ENCODE measurements around the gene GSE1. TPM values are rescaled to one million over a fixed set of nuclear protein-coding genes. Genes with fewer than 3 reads are reported as not detected.

Gene GSE1
- total and polyA plus RNA-seq, 2 experiments from 2014 or later = 32.4 to 135 TPM

DNA sequence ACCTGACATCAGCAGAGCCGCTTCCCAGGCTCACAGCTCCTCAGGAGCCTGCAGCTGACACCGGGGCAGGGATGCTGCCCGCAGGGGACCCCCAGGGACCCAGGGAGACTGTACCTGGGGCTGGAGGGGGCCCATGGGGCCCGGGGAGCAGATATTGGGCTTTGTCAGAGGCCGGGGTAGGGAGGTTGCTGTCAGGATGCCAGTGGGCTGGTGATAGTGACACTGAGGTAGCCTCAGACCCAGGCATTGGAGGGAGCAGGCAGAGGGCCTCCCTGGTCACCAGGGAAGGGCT is 15.1 kb downstream of the GSE1 start:
- H4K20me1 ChIP-seq (replicated peaks; ENCODE audit: insufficient read depth) = peaks cover 80% of the 10 kb centered on the region
- H3K4me3 ChIP-seq = no peak overlapping the region
- no peak overlapping the region for H3K4me3 Mint-ChIP-seq
- no peak overlapping the region for H3K27ac ChIP-seq (ENCODE audit: low read depth)
- no peaks in the 10 kb centered on the region for H3K36me3 ChIP-seq (ENCODE audit: insufficient read depth)
- H3K4me2 ChIP-seq = no peak overlapping the region
- peaks cover 16% of the 10 kb centered on the region; the same call in 1 of the 2 replicates for H3K4me1 ChIP-seq (ENCODE audit: insufficient read depth)
- H3K36me3 Mint-ChIP-seq (ENCODE audit: low read depth) = peaks cover 31% of the 10 kb centered on the region
- H3K79me2 ChIP-seq (replicated peaks; ENCODE audit: insufficient read depth) = peaks cover 100% of the 10 kb centered on the region
- TF ChIP-seq CREB1 (CRISPR knock-in tag; IDR thresholded peaks at IDR 0.05; ENCODE audit: low read depth) = no peak
- TF ChIP-seq, protein P1, sequence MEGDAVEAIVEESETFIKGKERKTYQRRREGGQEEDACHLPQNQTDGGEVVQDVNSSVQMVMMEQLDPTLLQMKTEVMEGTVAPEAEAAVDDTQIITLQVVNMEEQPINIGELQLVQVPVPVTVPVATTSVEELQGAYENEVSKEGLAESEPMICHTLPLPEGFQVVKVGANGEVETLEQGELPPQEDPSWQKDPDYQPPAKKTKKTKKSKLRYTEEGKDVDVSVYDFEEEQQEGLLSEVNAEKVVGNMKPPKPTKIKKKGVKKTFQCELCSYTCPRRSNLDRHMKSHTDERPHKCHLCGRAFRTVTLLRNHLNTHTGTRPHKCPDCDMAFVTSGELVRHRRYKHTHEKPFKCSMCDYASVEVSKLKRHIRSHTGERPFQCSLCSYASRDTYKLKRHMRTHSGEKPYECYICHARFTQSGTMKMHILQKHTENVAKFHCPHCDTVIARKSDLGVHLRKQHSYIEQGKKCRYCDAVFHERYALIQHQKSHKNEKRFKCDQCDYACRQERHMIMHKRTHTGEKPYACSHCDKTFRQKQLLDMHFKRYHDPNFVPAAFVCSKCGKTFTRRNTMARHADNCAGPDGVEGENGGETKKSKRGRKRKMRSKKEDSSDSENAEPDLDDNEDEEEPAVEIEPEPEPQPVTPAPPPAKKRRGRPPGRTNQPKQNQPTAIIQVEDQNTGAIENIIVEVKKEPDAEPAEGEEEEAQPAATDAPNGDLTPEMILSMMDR (conservative IDR thresholded peaks at IDR 0.05; ENCODE audit: low read depth in 2 of 2) = no peak
- TF ChIP-seq NANOG (IDR thresholded peaks at IDR 0.05; ENCODE audit: borderline replicate concordance) = no peak
- no peak for TF ChIP-seq POLR2AphosphoS5 (IDR thresholded peaks at IDR 0.05; ENCODE audit: low read depth)
- TF ChIP-seq EZH2 (IDR thresholded peaks at IDR 0.05; ENCODE audit: low read depth, unreplicated experiment) = no peak
- no peak for TF ChIP-seq EZH2phosphoT487 (IDR thresholded peaks at IDR 0.05; ENCODE audit: unreplicated experiment)
- TF ChIP-seq JUNB (IDR thresholded peaks at IDR 0.05; ENCODE audit: unreplicated experiment) = no peak
- TF ChIP-seq, protein P2, sequence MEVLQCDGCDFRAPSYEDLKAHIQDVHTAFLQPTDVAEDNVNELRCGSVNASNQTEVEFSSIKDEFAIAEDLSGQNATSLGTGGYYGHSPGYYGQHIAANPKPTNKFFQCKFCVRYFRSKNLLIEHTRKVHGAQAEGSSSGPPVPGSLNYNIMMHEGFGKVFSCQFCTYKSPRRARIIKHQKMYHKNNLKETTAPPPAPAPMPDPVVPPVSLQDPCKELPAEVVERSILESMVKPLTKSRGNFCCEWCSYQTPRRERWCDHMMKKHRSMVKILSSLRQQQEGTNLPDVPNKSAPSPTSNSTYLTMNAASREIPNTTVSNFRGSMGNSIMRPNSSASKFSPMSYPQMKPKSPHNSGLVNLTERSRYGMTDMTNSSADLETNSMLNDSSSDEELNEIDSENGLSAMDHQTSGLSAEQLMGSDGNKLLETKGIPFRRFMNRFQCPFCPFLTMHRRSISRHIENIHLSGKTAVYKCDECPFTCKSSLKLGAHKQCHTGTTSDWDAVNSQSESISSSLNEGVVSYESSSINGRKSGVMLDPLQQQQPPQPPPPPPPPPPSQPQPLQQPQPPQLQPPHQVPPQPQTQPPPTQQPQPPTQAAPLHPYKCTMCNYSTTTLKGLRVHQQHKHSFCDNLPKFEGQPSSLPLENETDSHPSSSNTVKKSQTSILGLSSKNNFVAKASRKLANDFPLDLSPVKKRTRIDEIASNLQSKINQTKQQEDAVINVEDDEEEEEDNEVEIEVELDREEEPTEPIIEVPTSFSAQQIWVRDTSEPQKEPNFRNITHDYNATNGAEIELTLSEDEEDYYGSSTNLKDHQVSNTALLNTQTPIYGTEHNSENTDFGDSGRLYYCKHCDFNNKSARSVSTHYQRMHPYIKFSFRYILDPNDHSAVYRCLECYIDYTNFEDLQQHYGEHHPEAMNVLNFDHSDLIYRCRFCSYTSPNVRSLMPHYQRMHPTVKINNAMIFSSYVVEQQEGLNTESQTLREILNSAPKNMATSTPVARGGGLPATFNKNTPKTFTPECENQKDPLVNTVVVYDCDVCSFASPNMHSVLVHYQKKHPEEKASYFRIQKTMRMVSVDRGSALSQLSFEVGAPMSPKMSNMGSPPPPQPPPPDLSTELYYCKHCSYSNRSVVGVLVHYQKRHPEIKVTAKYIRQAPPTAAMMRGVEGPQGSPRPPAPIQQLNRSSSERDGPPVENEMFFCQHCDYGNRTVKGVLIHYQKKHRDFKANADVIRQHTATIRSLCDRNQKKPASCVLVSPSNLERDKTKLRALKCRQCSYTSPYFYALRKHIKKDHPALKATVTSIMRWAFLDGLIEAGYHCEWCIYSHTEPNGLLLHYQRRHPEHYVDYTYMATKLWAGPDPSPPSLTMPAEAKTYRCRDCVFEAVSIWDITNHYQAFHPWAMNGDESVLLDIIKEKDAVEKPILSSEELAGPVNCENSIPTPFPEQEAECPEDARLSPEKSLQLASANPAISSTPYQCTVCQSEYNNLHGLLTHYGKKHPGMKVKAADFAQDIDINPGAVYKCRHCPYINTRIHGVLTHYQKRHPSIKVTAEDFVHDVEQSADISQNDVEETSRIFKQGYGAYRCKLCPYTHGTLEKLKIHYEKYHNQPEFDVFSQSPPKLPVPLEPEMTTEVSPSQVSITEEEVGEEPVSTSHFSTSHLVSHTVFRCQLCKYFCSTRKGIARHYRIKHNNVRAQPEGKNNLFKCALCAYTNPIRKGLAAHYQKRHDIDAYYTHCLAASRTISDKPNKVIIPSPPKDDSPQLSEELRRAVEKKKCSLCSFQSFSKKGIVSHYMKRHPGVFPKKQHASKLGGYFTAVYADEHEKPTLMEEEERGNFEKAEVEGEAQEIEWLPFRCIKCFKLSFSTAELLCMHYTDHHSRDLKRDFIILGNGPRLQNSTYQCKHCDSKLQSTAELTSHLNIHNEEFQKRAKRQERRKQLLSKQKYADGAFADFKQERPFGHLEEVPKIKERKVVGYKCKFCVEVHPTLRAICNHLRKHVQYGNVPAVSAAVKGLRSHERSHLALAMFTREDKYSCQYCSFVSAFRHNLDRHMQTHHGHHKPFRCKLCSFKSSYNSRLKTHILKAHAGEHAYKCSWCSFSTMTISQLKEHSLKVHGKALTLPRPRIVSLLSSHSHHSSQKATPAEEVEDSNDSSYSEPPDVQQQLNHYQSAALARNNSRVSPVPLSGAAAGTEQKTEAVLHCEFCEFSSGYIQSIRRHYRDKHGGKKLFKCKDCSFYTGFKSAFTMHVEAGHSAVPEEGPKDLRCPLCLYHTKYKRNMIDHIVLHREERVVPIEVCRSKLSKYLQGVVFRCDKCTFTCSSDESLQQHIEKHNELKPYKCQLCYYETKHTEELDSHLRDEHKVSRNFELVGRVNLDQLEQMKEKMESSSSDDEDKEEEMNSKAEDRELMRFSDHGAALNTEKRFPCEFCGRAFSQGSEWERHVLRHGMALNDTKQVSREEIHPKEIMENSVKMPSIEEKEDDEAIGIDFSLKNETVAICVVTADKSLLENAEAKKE (CRISPR knock-in tag; IDR thresholded peaks at IDR 0.05) = no peak
- TF ChIP-seq ZNF114 (CRISPR knock-in tag; IDR thresholded peaks at IDR 0.05) = no peak
- TF ChIP-seq, protein P3, sequence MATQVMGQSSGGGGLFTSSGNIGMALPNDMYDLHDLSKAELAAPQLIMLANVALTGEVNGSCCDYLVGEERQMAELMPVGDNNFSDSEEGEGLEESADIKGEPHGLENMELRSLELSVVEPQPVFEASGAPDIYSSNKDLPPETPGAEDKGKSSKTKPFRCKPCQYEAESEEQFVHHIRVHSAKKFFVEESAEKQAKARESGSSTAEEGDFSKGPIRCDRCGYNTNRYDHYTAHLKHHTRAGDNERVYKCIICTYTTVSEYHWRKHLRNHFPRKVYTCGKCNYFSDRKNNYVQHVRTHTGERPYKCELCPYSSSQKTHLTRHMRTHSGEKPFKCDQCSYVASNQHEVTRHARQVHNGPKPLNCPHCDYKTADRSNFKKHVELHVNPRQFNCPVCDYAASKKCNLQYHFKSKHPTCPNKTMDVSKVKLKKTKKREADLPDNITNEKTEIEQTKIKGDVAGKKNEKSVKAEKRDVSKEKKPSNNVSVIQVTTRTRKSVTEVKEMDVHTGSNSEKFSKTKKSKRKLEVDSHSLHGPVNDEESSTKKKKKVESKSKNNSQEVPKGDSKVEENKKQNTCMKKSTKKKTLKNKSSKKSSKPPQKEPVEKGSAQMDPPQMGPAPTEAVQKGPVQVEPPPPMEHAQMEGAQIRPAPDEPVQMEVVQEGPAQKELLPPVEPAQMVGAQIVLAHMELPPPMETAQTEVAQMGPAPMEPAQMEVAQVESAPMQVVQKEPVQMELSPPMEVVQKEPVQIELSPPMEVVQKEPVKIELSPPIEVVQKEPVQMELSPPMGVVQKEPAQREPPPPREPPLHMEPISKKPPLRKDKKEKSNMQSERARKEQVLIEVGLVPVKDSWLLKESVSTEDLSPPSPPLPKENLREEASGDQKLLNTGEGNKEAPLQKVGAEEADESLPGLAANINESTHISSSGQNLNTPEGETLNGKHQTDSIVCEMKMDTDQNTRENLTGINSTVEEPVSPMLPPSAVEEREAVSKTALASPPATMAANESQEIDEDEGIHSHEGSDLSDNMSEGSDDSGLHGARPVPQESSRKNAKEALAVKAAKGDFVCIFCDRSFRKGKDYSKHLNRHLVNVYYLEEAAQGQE (IDR thresholded peaks at IDR 0.05; ENCODE audit: unreplicated experiment) = no peak
- TF ChIP-seq STAT1 (IDR thresholded peaks at IDR 0.05; ENCODE audit: unreplicated experiment) = no peak
- no peak for TF ChIP-seq ZNF331 (CRISPR knock-in tag; IDR thresholded peaks at IDR 0.05; ENCODE audit: low read depth)
- TF ChIP-seq, protein P4, sequence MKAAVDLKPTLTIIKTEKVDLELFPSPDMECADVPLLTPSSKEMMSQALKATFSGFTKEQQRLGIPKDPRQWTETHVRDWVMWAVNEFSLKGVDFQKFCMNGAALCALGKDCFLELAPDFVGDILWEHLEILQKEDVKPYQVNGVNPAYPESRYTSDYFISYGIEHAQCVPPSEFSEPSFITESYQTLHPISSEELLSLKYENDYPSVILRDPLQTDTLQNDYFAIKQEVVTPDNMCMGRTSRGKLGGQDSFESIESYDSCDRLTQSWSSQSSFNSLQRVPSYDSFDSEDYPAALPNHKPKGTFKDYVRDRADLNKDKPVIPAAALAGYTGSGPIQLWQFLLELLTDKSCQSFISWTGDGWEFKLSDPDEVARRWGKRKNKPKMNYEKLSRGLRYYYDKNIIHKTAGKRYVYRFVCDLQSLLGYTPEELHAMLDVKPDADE (IDR thresholded peaks at IDR 0.05) = no peak
- no peaks in the 10 kb centered on the region for H3K9me2 ChIP-seq (ENCODE audit: insufficient read depth)
- no peak overlapping the region for H3K27ac Mint-ChIP-seq
- peaks cover 19% of the 10 kb centered on the region for H3K27me3 Mint-ChIP-seq (ENCODE audit: insufficient read depth, low read depth, poor library complexity)
- H3F3A ChIP-seq (replicated peaks; ENCODE audit: low read depth) = peaks cover 13% of the 10 kb centered on the region; the same call in 1 of the 2 replicates
- peaks cover 15% of the 10 kb centered on the region for H3K9me3 Mint-ChIP-seq
- no peaks in the 10 kb centered on the region for H3K27me3 ChIP-seq (ENCODE audit: insufficient read depth)
- no peak for ATAC-seq
- H3K4me1 Mint-ChIP-seq = peaks cover 45% of the 10 kb centered on the region
- H2AFZ ChIP-seq = no peak overlapping the region
- DNase-seq (ENCODE audit: low spot score) = no peak
